ENCODE measurements around the gene BMPR1B. TPM values are rescaled to one million over a fixed set of nuclear protein-coding genes. Genes with fewer than 3 reads are reported as not detected.

Gene BMPR1B
- total RNA-seq, 1 experiment from 2014 or later = 7.1 TPM

GRCh38 chr4:95197353-95197752 lies 439.6 kb downstream of the BMPR1B start:
- no peak for TF ChIP-seq CTCF (conservative IDR thresholded peaks at IDR 0.05; ENCODE audit: low read depth, low read length)
- TF ChIP-seq EZH2phosphoT487 (IDR thresholded peaks at IDR 0.05; ENCODE audit: borderline replicate concordance, low read length) = no peak
- DNase-seq (no peak), ATAC-seq (no peak)
- H3K4me3 ChIP-seq (ENCODE audit: low read length) = no peak overlapping the region
- H3K27me3 ChIP-seq (ENCODE audit: low read length) = no peaks in the 10 kb centered on the region
- ChIA-PET POLR2A (ENCODE audit: unreplicated experiment) (no interaction called here), CTCF (no interaction called here)
- H3K9ac ChIP-seq (ENCODE audit: low read length) = no peak overlapping the region
- H3K4me2 ChIP-seq (ENCODE audit: low read length) = no peak overlapping the region
- BruUV-seq (replicated peaks) = no TSS peak
- H4K20me1 ChIP-seq (ENCODE audit: low read length) = no peaks in the 10 kb centered on the region
- no peaks in the 10 kb centered on the region for H3K9me2 ChIP-seq (replicated peaks; ENCODE audit: low read length)
- H3K27ac ChIP-seq (ENCODE audit: low read length) = no peak overlapping the region
- intact Hi-C loops (cut with micrococcal nuclease) = no loop called here
- H3K36me3 ChIP-seq (ENCODE audit: low read depth, low read length) = no peaks in the 10 kb centered on the region
- H3K4me1 ChIP-seq (ENCODE audit: insufficient read depth, low read length) = no peaks in the 10 kb centered on the region
- H2AFZ ChIP-seq (ENCODE audit: low read length) = no peak overlapping the region
- H3K79me2 ChIP-seq (ENCODE audit: low read length) = no peaks in the 10 kb centered on the region
- H3K9me3 ChIP-seq (ENCODE audit: low read length) = no peaks in the 10 kb centered on the region
- no peaks in the 10 kb centered on the region for H3F3A ChIP-seq (ENCODE audit: low read length, unreplicated experiment)

- Histone ChIP-seq H3K27ac (ENCODE audit: low read length) (no peak overlapping the region), H3K9me2 (replicated peaks; ENCODE audit: low read length) (no peaks in the 10 kb centered on the region), H4K20me1 (ENCODE audit: low read length) (no peaks in the 10 kb centered on the region), H3K4me1 (ENCODE audit: insufficient read depth, low read length) (no peaks in the 10 kb centered on the region), H2AFZ (ENCODE audit: low read length) (no peak overlapping the region), H3K4me3 (ENCODE audit: low read length) (no peak overlapping the region), H3K9ac (ENCODE audit: low read length) (no peak overlapping the region), H3K4me2 (ENCODE audit: low read length) (no peak overlapping the region), H3K79me2 (ENCODE audit: low read length) (no peaks in the 10 kb centered on the region), H3F3A (ENCODE audit: low read length, unreplicated experiment) (no peaks in the 10 kb centered on the region), H3K36me3 (ENCODE audit: low read depth, low read length) (no peaks in the 10 kb centered on the region), H3K27me3 (ENCODE audit: low read length) (no peaks in the 10 kb centered on the region), H3K9me3 (ENCODE audit: low read length) (no peaks in the 10 kb centered on the region)
- DNase-seq (no peak), ATAC-seq (no peak)
- TF ChIP-seq EZH2 (IDR thresholded peaks at IDR 0.05; ENCODE audit: low read length, unreplicated experiment) (no peak), EZH2phosphoT487 (IDR thresholded peaks at IDR 0.05; ENCODE audit: borderline replicate concordance, low read length) (no peak), CTCF (conservative IDR thresholded peaks at IDR 0.05; ENCODE audit: low read depth, low read length) (no peak)
- BruUV-seq (replicated peaks) = no TSS peak
- CTCF ChIA-PET = no interaction called here
- intact Hi-C loops (cut with micrococcal nuclease) = no loop called here
- POLR2A ChIA-PET (ENCODE audit: unreplicated experiment) = no interaction called here
Measured at GRCh38 chr4:95198961-95199360, 441.2 kb downstream of the BMPR1B start.

GRCh38 chr4:95204267-95204844 lies 446.6 kb downstream of the BMPR1B start:
- CTCF ChIA-PET = interaction anchor here (1.1 kb wide), 1 partner anchor 39 kb away, joined by 3 read pairs; no protein-coding TSS in a partner anchor
- Histone ChIP-seq H3K9me3 (ENCODE audit: low read length) (no peaks in the 10 kb centered on the region), H3K4me3 (ENCODE audit: low read length) (no peak overlapping the region), H3F3A (ENCODE audit: low read length, unreplicated experiment) (no peaks in the 10 kb centered on the region), H3K9me2 (replicated peaks; ENCODE audit: low read length) (no peaks in the 10 kb centered on the region), H3K4me1 (ENCODE audit: insufficient read depth, low read length) (no peaks in the 10 kb centered on the region), H3K9ac (ENCODE audit: low read length) (no peak overlapping the region), H2AFZ (ENCODE audit: low read length) (no peak overlapping the region), H3K36me3 (ENCODE audit: low read depth, low read length) (no peaks in the 10 kb centered on the region), H3K79me2 (ENCODE audit: low read length) (no peaks in the 10 kb centered on the region), H3K27me3 (ENCODE audit: low read length) (no peaks in the 10 kb centered on the region), H3K27ac (ENCODE audit: low read length) (no peak overlapping the region), H4K20me1 (ENCODE audit: low read length) (no peaks in the 10 kb centered on the region), H3K4me2 (ENCODE audit: low read length) (no peak overlapping the region)
- BruUV-seq (replicated peaks) = no TSS peak
- POLR2A ChIA-PET (ENCODE audit: unreplicated experiment) = no interaction called here
- DNase-seq (no peak), ATAC-seq (no peak)
- TF ChIP-seq CTCF (conservative IDR thresholded peaks at IDR 0.05; ENCODE audit: low read depth, low read length) = no peak
- no peak for TF ChIP-seq EZH2phosphoT487 (IDR thresholded peaks at IDR 0.05; ENCODE audit: borderline replicate concordance, low read length)
- TF ChIP-seq EZH2 (IDR thresholded peaks at IDR 0.05; ENCODE audit: low read length, unreplicated experiment) = no peak
- intact Hi-C loops (cut with micrococcal nuclease) = no loop called here

Data from PC-3 (cell line).